Activated CD4-positive, CD25-positive, alpha-beta regulatory T cell treated with anti-CD3 and anti-CD28 coated beads, Interleukin-2, amount 50 U/mL, for 24 hours (primary cell): ENCODE measurements around the gene VPS8.
"Not testable (repeated sequence)": the region's sequence is repeated elsewhere in the genome, so short reads cannot be mapped to it uniquely, and the experiment has no call there.

Experiments
- ATAC-seq, 2 donors: fragments of 150-1000 bp; cut with Tn5 transposase; one replicate each; pipeline ENCODE4 v1.10.0; 2021; ENCODE audit warnings: mild to moderate bottlenecking in 1 of 2, moderate library complexity in 1 of 2

The VPS8 gene

DNA sequence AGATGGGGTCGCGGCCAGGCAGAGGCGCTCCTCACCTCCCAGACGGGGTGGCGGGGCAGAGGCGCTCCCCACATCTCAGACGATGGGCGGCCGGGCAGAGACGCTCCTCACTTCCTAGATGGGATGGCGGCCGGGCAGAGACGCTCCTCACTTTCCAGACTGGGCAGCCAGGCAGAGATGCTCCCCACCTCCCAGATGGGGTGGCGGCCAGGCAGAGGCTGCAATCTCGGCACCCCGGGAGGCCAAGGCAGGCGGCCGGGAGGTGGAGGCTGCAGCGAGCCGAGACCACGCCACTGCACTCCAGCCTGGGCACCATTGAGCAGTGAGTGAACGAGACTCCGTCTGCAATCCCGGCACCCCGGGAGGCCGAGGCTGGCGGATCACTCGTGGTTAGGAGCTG, 191.9 kb downstream of the VPS8 start:
- ATAC-seq, result not testable (repeated sequence)

DNA sequence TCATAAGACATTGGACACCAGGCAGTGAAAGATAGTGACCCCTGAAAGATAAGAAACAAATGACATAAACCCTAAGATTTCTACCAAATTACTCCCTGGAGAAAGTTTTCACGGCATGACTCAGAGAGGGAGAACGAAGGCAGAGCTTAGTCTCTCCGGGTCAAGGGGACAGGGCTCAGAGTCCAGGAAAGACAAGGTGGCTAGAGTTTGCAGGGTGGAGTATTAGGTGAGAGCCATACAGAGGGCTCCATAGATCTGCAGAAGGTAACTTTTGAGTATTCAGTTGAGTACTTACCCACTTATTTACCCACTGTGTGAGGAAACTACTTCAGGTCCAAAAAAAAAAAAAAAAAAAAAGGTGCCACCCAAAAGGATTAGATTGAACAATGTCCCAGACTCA, 197.7 kb downstream of the VPS8 start:
- ATAC-seq, result no peak

DNA sequence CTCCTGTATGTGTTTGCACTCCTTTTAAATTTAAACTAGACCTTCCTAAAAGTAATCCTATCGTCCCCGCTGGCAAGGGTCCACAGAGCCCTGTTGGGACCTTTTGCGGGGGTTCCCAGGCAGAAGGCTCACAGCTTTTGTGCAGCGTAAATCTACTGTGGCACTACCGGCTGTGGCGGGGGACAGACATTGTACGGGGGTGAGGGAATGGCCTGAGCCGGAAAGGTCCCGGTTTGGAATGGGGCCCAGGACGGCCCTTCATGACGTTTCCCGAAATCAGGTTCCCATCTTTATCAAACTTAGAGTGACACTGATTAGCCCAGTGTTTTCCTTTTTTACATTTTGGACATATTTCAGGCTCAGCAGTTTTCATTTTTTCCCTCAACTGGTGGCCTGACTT, 205.6 kb downstream of the VPS8 start:
- not testable (repeated sequence) for ATAC-seq

GRCh38 chr3:185017996-185018395, 206.0 kb downstream of the VPS8 start:
- ATAC-seq, result not testable (repeated sequence)

DNA sequence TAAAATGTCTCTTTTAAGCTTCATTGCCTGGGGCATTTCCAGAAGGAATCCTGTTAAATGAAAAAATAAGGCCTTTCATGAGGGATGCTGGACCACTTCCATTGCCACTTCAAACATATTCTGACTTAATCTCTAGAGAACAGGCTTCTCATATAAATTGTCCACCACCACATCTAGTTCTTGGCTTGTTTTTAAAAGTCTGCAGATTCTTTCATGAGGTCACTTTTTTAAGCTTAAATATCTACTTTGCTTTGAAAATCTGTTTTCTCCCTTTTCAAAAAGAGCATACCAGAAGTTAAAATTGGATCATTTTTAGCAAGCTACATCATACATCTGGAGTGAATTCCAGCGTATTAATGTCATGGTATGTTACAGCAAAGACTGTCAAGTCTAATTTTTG, 209.3 kb downstream of the VPS8 start:
- ATAC-seq, result no peak

- ATAC-seq, result no peak
Observed at GRCh38 chr3:185024406-185024805, 212.4 kb downstream of the VPS8 start.

GRCh38 chr3:185024966-185025365, 213.0 kb downstream of the VPS8 start:
- ATAC-seq, result no peak

GRCh38 chr3:185028121-185028520, 216.2 kb downstream of the VPS8 start:
- ATAC-seq, result no peak

- ATAC-seq, result no peak
Observed at GRCh38 chr3:185029086-185029485, 217.1 kb downstream of the VPS8 start.

- no peak for ATAC-seq
Observed at GRCh38 chr3:185030399-185030798, 218.4 kb downstream of the VPS8 start.

GRCh38 chr3:185030951-185031350, 219.0 kb downstream of the VPS8 start:
- ATAC-seq, result no peak

- ATAC-seq, result no peak
Observed at GRCh38 chr3:185037801-185038200, 225.8 kb downstream of the VPS8 start.

GRCh38 chr3:185040425-185040824, 228.5 kb downstream of the VPS8 start:
- no peak for ATAC-seq

- ATAC-seq, result no peak
Observed at GRCh38 chr3:185041540-185041939, 229.6 kb downstream of the VPS8 start.

- no peak for ATAC-seq
Observed at GRCh38 chr3:185042312-185043050, 230.5 kb downstream of the VPS8 start.

GRCh38 chr3:185046164-185046515, 234.2 kb downstream of the VPS8 start:
- no peak for ATAC-seq

DNA sequence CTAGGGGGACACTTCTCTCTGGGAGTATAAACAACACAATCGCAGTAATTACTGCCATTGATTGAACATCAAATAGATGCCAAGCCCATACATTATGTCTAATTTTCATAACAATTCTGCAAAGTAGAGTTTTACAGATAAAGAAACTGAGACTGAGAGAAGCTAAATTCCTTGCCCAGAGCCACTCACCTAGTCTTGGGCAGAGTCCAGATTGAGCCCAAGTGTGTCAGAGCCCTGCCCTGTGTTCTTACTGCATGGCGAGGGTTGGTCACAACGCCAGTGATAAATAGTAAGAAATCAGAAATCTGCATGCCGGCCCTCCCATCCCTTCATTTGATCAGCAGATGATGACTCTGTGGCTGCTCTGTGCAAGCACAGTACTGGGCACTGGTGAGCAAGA, 234.6 kb downstream of the VPS8 start:
- ATAC-seq, result no peak

DNA sequence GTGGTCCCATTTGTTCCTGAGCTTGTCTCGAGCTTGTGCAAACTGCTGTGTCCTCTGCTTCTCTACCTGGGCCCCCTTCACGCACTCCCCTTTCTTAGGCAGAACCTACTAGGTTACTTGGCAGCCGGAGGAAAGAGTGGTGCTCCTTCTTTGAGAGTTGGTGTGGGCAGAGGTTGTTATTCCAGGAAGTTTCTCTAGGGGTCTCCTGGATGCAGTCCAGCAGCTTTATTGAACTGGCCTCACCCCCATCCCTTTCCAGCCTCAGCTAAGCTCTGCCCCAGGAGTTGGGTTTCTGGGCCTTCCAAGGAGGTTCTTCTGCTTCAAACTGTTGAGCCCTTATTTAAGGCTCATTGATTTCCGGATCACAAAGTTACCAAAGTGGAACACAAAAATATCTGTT, 237.7 kb downstream of the VPS8 start:
- ATAC-seq, result no peak

- no peak for ATAC-seq
Observed at GRCh38 chr3:185051801-185052200, 239.8 kb downstream of the VPS8 start.

DNA sequence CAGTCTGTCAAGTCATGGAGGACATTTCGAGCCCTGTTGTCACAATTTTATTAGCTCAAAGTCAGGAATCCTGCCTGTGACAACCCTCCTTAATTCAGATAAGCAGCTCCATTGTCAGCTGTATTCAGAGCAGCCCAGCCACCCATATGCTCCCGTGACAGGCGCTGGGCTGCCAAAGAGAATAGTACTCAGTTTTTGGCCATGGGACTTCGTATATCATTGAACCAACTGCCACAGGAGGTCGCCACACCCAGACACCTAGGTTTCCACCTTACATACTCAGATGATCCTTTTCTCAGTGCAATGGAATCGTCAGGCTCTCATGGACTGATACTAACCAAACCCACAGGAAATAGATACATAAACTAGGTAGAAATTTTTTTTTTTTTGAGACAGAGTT, 240.7 kb downstream of the VPS8 start:
- ATAC-seq, result no peak

GRCh38 chr3:185056908-185057307, 244.9 kb downstream of the VPS8 start:
- no peak for ATAC-seq

DNA sequence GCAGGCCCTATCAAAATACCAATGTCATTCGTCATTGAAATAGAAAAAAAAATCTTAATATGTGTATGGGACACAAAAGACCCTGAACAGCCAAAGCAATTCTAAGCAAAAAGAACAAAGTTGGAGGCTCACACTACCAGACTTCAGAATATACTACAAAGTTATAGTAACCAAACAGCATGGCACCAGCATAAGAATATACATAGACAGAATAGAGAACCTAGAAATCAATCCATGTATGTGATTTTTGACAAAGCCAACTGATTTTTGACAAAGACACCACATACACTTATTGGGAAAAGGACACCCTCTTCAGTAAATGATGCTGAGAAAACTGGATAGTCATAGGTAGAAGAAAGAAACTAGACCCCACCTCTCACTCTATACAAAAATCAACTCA, 245.9 kb downstream of the VPS8 start:
- no peak for ATAC-seq

- ATAC-seq, result no peak
Observed at GRCh38 chr3:185058796-185059195, 246.8 kb downstream of the VPS8 start.

GRCh38 chr3:185059766-185060165, 247.8 kb downstream of the VPS8 start:
- ATAC-seq, result no peak

DNA sequence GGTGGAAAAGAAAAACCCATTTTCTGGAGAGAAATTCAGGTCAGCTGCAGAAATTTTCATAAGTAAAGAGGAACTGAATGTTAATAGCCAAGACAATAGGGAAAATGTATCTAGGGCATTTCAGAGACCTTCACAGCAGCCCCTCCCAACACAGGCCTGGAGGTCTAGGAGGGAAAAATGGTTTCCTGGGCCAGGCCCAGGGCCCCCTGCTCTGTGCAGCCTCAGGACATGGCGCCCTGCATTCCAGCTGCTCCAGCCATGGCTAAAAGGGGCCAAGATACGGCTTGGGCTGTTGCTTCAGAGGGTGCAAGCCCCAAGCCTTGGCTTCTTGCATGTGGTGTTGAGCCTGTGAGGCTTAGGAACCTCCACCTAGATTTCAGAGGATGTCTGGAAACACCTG, 248.7 kb downstream of the VPS8 start:
- no peak for ATAC-seq
